ENCODE measurements around the gene LGMN.

DNA sequence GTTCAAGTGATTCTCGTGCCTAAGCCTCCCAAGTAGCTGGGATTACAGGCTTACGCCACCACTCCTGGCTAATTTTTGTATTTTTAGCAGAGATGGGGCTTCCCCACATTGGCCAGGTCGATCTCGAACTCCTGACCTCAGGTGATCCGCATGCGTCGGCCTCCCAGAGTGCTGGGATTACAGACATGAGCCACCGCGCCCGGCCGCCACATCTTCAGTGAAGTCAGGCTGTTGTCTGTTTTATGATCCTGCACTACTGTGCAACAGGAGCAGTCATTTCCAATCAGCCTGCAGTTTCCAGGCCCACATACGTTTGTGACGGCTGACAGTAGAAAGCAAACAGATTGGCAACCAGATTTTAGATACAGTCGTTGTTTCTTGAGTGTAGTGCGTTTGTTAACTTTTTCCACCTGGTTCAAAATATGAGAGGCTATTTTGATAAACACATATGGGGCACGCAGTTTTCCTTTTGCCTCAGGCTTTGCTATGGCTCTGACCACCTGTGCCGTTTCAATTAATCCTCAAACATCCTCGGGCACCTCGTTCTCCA lies 74.8 kb downstream of the LGMN start:
- TF ChIP-seq, protein P1, sequence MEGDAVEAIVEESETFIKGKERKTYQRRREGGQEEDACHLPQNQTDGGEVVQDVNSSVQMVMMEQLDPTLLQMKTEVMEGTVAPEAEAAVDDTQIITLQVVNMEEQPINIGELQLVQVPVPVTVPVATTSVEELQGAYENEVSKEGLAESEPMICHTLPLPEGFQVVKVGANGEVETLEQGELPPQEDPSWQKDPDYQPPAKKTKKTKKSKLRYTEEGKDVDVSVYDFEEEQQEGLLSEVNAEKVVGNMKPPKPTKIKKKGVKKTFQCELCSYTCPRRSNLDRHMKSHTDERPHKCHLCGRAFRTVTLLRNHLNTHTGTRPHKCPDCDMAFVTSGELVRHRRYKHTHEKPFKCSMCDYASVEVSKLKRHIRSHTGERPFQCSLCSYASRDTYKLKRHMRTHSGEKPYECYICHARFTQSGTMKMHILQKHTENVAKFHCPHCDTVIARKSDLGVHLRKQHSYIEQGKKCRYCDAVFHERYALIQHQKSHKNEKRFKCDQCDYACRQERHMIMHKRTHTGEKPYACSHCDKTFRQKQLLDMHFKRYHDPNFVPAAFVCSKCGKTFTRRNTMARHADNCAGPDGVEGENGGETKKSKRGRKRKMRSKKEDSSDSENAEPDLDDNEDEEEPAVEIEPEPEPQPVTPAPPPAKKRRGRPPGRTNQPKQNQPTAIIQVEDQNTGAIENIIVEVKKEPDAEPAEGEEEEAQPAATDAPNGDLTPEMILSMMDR (IDR thresholded peaks at IDR 0.05; ENCODE audit: control extremely low read depth in 1 of 3, insufficient read depth in 1 of 3, low read depth in 1 of 3, low read length in 3 of 3): no peak
- TF ChIP-seq POLR2A (IDR thresholded peaks at IDR 0.05; ENCODE audit: control extremely low read depth in 1 of 2, low read depth in 2 of 2, low read length in 2 of 2): no peak
- TF ChIP-seq POLR2AphosphoS5 (IDR thresholded peaks at IDR 0.05; ENCODE audit: low read depth, low read length): no peak

Data from H1 (cell line).